ENCODE results near the gene IGSF21.
"Not testable (repeated sequence)": the region's sequence is repeated elsewhere in the genome, so short reads cannot be mapped to it uniquely, and the experiment has no call there.

IGSF21 gene

DNA sequence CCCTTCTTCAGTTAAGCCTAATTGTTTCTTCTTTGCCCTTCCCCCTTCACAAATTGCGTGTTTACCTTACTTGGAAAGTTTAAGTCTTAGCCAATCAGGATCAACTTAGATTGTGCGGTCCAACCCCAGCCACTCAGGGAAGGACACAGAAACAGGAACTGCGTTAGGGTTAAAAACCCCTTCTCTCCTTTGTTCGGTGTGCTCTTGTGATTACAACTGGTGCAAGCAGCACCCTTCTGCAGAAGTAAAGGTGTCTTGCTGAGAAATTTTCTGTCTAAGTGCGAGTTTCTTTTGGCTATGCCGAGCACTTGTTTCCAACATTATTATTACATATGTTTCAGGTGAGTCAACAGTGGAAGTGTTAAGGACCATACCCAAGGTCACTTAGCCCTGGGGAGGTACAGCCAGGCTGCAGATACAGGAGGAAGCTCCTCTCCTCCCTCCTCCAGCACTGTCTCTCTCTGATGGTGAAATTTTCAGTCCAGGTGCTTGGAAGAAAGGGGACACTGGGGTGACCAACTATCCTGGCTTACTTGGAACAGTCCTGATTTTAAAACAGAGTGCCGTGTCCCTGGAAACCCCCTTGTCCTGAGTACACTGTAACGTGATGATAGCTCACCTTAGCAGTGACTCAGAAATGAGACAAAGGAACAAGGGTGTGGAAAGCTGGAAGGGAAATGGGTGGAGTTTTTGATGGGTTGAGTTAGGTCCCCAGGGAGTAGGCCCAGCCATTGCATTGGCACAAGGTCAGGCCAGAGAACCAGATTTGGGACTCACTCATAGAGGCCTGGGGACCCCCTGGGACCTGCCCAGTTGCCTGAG, 304.4 kb downstream of the IGSF21 start:
- no peak for FAIRE-seq

DNA sequence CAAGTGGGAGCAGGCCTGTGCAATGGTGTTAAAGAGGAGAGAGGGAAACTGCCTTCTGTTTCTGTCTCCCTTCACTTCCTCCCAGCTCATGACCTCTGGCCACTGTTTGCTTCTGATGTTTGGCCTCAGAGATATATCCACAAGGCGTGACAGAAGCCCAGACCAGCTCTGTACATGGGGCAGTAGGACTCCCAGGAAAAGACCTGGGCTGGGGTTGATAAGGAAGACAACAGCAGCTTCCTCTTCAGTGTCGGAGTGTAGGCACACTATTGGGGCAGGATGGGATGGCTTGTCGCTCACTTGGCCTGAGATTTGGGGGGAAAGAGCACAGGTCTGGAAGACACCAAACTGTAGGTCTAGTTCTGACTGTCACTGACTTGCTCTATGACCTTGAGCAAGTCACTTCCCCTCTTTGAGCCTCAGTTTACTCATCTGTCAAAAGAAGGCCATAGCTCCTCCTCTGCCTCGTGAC, 305.3 kb downstream of the IGSF21 start:
- FAIRE-seq = no peak

DNA sequence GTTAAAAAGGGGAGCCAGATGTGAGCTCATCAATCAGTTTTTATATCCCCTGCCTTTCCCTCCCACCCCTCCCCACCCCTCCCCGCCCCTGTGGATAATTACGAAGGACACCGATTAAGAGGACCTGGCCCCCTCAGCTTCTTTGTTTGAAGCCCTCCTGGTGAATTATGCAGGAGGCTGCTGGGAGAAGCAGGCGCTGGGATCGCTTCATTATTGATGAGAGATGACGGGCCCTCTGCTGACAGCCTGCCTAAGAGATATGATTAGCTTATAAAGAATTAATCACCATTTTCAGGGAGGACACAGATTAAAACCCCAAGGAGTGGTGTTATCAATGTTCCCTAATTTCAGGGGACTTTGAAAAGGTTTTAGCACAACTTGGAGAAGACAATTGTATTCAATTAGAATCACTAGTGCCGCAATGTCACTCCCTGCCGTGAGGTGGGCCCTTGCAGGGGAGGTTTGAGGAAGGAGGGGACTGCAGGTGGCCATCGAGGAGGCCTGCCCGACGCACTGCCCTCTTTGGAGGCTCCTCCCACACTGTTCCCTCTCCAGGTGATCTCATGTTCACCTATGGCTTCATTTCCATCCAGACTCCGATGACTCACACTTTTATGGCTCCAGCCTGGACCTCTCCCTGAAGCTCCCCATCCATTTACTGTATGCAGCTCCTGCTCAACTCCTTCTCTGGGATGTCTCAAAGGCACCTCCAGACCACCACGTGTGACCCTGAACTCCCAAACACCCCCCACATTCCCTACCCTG, 306.1 kb downstream of the IGSF21 start:
- FAIRE-seq = no peak

DNA sequence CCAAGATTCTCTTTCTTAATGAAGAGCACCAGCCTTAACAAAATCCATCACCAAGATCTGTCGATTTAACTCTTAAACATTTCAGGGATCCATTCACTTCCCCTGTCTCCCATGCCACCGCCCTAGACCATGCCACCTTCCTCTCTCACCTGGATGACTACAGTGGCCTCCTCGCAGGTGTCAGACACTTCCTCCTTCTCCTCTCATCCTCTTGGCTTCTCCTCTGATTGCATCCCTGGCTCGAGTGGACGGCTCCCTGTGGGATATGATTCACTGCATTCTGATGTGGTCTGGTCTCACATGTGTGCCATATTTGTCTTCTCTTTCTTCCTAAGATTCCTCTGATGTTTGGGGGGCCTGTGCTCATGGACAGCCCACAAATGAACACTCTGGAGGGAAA, 306.7 kb downstream of the IGSF21 start:
- no peak for FAIRE-seq

DNA sequence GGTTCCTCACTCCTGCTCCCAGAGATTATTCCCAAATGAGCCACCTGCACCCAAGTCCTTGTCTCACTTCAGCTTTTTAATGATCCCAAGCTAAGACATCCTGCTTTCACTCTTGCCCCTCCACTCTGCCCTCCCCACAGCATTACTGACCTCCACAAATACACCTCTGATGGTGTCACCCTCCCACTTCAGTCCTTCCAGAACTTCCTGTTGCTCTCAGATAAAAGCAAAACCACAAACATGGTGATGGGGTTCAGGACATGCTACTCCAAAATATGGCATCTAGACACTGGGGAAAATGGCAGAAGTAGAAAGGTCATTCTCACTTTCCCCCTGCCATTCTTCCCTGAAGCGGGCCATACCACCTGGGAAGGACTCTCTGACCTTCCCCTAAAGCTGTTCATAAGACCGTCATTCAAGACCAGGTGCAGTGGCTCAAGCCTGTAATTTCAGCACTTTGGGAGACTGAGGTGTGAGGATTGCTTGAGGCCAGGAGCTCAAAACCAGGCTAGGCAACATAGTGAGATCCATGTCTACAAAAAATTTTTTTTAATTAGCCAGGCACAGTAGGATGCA, 307.4 kb downstream of the IGSF21 start:
- no peak for FAIRE-seq

DNA sequence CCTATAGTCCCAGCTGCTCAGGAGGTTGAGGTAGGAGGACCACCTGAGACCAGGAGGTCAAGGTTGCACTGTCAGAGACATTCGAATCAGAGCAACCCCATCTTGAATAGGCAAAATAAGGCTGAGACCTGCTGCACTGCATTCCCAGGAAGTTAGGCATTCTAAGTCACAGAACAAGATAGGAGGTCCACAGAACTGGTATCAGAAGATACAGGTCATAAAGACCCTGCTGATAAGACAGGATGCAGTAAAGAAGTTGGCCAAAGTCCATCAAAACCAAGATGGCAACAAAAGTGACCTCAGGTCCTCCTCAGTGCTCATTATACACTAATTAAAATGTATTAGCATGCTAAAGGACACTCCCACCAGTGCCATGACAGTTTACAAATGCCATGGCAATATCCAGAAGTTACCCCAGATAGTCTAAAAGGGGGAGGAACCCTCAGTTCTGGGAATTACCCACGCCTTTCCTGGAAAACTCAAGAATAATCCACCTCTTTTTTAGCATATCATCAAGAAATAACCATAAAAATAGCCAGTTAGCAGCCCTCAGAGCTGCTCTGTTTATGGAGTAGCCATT, 307.9 kb downstream of the IGSF21 start:
- no peak for FAIRE-seq

DNA sequence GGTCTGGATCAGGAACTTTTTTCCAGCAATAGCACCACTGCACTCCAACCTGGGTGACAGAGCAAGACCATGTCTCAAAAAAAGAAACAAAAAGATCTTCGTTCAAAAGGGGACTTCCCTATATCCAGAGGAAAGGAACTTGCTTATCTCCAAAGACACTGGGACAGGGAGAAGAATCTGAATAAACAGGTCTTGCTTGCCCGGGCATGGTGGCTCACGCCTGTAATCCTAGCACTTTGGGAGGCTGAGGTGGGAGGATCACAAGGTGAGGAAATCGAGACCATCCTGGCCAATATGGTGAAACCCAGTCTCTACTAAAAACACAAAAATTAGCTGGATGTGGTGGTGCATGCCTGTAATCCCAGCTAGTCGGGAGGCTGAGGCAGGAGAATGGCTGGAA, 308.5 kb downstream of the IGSF21 start:
- not testable (repeated sequence) for FAIRE-seq

DNA sequence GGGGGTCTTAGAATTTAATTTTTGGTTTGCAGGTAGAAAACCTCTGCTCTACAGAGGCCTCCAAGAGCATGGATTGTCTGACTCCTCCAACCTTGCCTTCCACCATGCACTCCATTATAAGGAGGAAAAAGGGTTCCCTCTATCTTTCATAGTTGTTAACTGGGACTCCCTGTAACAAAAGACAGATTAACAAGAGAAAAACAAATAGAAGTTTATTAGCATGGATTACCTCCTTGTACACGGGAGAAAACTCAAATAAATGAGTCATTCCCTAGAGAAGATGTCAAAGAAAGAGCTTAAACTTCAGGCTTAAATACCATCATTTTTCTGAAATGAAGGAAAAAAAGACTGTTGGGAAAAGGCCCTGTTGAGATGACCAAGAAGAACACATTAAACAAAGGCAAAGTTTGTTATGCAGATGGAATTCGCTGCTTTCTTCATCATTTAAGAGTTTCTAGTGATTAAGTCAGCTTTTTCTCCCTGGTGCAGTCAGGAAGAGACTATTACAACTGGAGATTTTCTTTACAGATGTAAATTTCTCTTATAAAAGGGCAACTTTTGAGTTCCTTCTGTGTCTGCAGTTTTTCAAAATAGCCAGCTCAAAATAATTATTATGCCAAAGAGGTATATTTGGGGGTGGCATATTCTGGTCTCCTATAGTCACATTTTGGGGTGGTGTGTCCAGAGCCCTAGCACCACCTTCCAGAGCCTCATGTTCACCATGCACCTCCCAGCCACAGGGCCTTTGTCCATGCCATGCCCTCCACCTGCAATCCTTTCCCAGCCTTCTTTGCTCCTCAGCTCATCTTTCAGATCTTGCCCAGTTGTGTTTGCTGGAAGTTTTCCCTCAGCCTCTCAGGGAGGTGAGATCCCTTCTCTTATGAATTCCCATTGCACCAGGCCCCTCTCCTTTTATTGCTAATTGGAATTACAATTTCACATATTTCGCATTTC, 310.0 kb downstream of the IGSF21 start:
- FAIRE-seq = no peak

DNA sequence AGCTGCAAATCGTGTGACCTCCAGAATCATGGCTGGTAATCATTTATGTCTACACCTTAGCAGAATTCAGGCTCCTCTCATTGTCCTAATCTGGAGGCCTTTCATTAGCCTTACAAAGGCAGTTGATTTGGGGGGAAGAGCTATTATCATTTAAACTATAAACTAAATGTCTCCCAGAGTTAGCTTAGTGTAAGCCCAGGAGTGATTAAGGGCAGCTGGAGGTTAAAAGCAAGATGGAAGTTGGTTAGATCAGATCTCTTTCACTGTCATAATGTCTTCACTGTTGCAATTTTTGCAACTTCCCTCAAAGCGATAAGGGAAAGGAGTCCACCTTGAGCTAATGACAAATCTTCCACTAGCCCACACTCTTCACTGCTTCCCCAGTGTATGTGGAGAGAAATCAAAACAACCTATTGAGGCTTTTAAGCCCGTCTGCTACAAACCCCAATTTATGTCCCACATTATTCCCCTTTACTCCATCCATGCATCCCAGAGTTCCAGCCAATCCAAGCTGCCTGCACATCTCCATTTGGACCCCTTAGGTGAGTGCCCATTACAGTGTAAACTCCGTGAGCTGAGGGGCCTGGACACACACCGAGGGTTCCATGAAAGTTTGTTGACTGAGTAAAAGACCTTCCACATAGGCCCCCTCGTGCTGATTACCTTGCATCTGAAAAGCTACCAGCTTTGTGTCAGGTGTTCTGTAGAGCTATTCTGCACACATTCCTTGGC, 311.7 kb downstream of the IGSF21 start:
- no peak for FAIRE-seq

DNA sequence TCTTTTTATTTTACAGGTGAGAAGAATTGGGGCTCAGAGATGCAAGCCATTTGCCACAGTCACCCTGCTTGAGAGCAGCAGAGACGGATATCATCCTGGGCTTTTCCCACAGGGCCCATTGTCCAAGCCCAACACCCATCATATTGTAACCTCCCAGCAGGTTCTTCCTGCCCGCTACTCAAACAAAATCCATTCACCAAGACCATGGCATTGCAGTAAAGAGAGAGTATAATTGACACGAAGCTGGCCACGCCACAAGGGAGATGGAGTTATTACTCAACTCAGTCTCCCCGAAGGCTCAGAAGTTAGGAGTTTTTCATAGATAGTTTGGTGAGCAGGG, 312.2 kb downstream of the IGSF21 start:
- FAIRE-seq = no peak

DNA sequence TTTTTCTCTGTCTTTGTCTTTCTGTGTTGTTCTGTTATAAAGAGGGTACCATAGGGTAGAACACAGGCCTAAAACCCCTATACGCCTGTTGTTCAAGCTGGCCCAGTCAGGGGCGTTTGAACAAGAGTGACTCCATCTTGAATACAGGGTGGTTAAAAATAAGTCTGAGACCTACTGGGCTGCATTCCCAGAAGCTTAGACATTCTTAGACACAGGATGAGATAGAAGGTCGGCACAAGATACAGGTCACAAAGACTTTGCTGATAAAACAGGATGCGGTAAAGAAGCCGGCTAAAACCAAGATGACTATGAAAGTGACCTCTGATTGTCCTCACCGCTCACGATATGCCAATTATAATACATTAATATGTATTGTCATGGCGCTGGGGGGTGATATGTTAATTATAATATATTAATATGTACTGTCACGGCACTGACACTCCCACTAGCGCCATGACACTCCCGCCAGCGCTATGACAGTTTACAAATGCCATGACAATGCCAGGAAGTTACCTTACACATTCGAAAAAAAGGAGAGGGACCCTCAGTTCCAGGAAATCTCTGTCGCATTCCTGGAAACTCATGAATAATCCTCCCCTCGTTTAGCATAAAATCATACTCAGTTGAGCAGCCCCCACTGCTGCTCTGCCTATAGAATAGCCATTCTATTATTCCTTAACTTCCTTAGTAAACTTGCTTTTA, 314.6 kb downstream of the IGSF21 start:
- no peak for FAIRE-seq

DNA sequence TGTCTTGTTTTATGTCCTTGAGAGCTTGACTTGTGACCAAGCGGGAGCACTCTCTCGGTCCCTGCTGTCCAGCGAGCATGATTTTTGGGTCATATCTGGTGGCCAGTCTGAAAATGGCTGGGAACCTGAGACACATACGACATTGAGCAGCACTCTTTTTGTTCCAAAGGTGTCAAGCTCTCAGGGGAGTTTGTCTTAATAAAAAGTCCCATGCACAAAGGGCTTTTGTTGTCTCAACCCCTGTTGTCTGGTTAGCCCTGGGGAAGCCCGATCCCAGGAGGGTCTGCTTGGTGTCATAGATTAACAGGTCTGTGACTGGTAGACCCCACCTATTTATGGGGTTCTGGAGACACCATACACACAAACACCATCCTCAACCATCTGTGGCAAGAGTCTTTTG, 315.4 kb downstream of the IGSF21 start:
- no peak for FAIRE-seq

DNA sequence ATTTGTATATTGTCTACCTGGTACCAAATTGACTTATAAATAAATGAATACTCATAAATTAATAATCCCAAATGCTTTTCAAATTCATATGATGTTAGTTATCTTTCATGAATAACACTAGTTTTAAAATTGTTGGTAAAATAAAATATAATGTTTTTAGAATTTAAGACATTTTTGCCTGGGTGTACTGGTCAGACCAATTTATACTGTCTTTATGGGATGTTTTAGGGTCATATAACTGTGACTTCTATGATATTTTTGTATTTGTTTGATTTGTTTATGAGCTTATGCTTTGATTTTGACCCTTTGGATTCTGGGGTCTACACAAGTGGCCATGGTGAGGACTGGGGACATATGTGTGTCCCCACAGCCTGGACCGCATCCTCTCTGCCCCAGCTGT, 319.0 kb downstream of the IGSF21 start:
- FAIRE-seq = no peak

Data from colon (tissue), 2 donors.